Coronary artery (tissue), 2 donors: Measurements from ENCODE around the gene HOXD12.

Source experiments
- DNase-seq: peaks from one replicate; pipeline ENCODE4 v3.0.0-alpha.2; 2017; ENCODE audit warnings: low spot score
- H3K27ac ChIP-seq, 2 donors: fragments of 200-600 bp; sonication (generic); one replicate each; pipeline ENCODE4 v1.5.1; 2016 to 2019
- H3K4me3 ChIP-seq: fragments of 200-600 bp; sonication (generic); 2 replicates; pipeline ENCODE4 v1.5.1; 2016; ENCODE audit warnings: mild to moderate bottlenecking, moderate library complexity
- CTCF ChIP-seq: fragments of 200-600 bp; sonication (generic); IDR thresholded peaks from one replicate; pipeline ENCODE4 v1.5.1; 2019; ENCODE audit warnings: antibody characterized with exemption

The HOXD12 gene

DNA sequence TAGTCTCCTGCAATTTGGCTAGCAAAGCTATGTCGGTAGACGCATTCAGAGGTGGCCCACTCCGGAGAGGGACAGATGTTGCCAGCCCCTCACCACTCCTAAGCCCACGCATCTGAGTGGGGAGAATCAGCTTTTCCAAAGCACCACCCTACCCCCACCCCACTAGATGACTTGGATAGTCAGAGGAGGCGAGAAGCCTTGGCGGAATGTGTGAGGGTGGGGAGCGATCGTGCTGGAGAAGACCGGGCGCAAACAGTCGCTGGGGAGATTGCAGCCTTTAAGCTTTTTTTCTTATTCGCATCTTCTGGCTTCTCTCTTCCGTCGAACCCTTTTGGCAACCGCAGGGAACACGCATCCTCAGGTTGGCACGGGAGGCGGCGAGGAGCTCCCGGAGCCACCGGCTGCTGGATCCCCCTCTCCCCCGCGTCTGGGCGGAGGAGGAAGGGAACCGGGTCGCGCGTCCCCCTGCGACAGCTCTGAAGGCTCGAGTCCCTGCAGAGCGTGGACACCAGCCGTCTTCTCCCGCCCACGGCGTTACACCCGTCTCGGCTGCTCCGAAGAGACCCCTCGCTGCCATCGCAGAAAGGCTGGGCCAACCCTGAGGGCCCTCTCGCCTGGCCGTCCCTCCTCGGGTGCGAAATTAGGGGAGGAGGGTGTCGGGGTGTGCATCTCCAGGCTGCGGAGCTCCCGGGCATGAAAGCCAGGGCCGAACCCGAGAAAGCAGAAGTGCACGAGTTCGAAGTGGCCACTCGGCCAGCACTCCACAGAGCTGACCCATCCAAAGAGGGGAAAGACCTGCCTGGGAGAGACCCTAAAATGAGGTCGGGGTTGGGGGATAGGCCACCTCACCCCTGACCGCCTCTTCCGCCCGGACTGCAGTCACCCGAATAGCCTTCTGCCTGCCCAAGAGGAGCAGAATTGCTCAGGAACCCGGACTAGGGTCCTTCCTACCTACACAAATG is 28.0 kb upstream of the HOXD12 start:
- Histone ChIP-seq H3K27ac (no peak overlapping the region), H3K4me3 (no peak overlapping the region)
- DNase-seq, result peak; percentile 69
- TF ChIP-seq CTCF, result no peak

DNA sequence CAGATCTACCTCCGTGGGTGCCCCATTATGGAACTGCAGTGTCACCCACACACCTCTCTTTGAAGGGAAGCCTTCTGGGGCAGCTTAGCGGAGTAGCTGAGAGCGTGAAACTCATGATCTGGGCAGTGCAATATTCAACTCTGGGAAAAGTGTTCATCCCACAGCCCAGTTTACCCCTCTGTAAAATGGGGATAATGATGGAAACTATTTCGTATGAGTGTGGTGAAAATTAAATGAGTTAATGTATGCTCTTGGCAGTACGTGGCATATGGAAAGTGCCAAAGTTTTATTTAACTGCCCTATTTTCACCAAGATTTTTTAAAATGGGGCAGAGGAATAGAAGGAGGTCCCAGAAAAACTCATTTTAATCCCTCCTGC is 27.3 kb upstream of the HOXD12 start:
- Histone ChIP-seq H3K4me3 (no peak overlapping the region), H3K27ac (no peak overlapping the region)
- TF ChIP-seq CTCF, result no peak
- DNase-seq, result no peak

- peak; percentile 36 for DNase-seq
- TF ChIP-seq CTCF, result no peak
- Histone ChIP-seq H3K4me3 (no peak overlapping the region), H3K27ac (no peak overlapping the region)
Observed at GRCh38 chr2:176072951-176073904, 26.4 kb upstream of the HOXD12 start.

GRCh38 chr2:176074919-176075425 is 24.6 kb upstream of the HOXD12 start:
- no peak for TF ChIP-seq CTCF
- DNase-seq, result no peak
- Histone ChIP-seq H3K4me3 (no peak overlapping the region), H3K27ac (no peak overlapping the region)

GRCh38 chr2:176075481-176075880 is 24.1 kb upstream of the HOXD12 start:
- no peak for DNase-seq
- Histone ChIP-seq H3K27ac (no peak overlapping the region), H3K4me3 (no peak overlapping the region)
- no peak for TF ChIP-seq CTCF

- H3K27ac ChIP-seq, result no peak overlapping the region
- no peak overlapping the region for H3K4me3 ChIP-seq
- no peak for TF ChIP-seq CTCF
- no peak for DNase-seq
Observed at GRCh38 chr2:176076063-176076462, 23.5 kb upstream of the HOXD12 start.
